HEK293 (cell line): ENCODE results near the gene PRKCA.

ENCODE experiments used
- CTCF ChIA-PET: fragments of 350-600 bp; formaldehyde crosslinking; extraction: SDS; loops from one replicate; lab custom pipeline; 2021; ENCODE audit warnings: antibody characterized with exemption; lab: Yijun Ruan, JAX
- POLR2A ChIA-PET: fragments of 300-600 bp; formaldehyde crosslinking; extraction: SDS; loops from one replicate; lab custom pipeline; 2020; ENCODE audit warnings: antibody characterized with exemption, inconsistent platforms; lab: Yijun Ruan, JAX
- H3K27ac ChIP-seq: fragments of 200-500 bp; sonication (Bioruptor generic); 2 replicates; pipeline ENCODE4 v1.5.1; 2014; ENCODE audit warnings: low read depth, low read length, control low read depth, inconsistent platforms; ENCODE audit errors: extremely low read depth
- H3K36me3 ChIP-seq, 2 experiments: fragments of 200-500 bp in 1 of 2; sonication (Bioruptor generic) in 1 of 2; 1 replicate in 1 of 2; 2 replicates in 1 of 2; pipeline ENCODE4 v1.5.1; 2014 to 2017; ENCODE audit warnings: inconsistent platforms in 2 of 2, low read length in 2 of 2; ENCODE audit not compliant: control insufficient read depth in 2 of 2, insufficient read depth in 1 of 2
- H3K4me1 ChIP-seq: fragments of 200-500 bp; sonication (Bioruptor generic); 2 replicates; pipeline ENCODE4 v1.5.1; 2014; ENCODE audit warnings: mild to moderate bottlenecking, low read length, inconsistent platforms; ENCODE audit not compliant: control insufficient read depth, insufficient read depth
- H3K4me3 ChIP-seq: 2 replicates; pipeline ENCODE4 v1.5.1; 2011; ENCODE audit warnings: low read depth, mild to moderate bottlenecking, control low read depth, low read length, moderate library complexity
- H3K9me3 ChIP-seq: fragments of 200-500 bp; sonication (Bioruptor generic); 2 replicates; pipeline ENCODE4 v1.5.1; 2014; ENCODE audit warnings: low read depth, low read length, inconsistent platforms; ENCODE audit not compliant: control insufficient read depth, insufficient read depth
- HOXA7 ChIP-seq: sonication (generic); formaldehyde crosslinking; IDR thresholded peaks from 2 replicates; pipeline ENCODE4 v1.8.1; 2022; ENCODE audit warnings: missing genetic modification reagents, borderline replicate concordance
- KLF1 ChIP-seq: fragments of 450-650 bp; formaldehyde crosslinking; IDR thresholded peaks from 2 replicates; pipeline ENCODE4 v1.5.1; 2016; ENCODE audit warnings: missing biosample characterization, missing genetic modification characterization
- KLF16 ChIP-seq: fragments of 450-650 bp; formaldehyde crosslinking; IDR thresholded peaks from 2 replicates; pipeline ENCODE4 v1.5.1; 2017; ENCODE audit warnings: missing biosample characterization, missing genetic modification characterization
- REPIN1 ChIP-seq: fragments of 450-650 bp; formaldehyde crosslinking; IDR thresholded peaks from 2 replicates; pipeline ENCODE4 v1.5.1; 2017; ENCODE audit warnings: missing biosample characterization, missing genetic modification characterization, low read depth
- ZBTB7A ChIP-seq: fragments of 450-650 bp; formaldehyde crosslinking; IDR thresholded peaks from 2 replicates; pipeline ENCODE4 v1.5.1; 2016; ENCODE audit warnings: low read depth, missing biosample characterization, missing genetic modification characterization
- ZNF138 ChIP-seq: fragments of 450-650 bp; formaldehyde crosslinking; IDR thresholded peaks from 2 replicates; pipeline ENCODE4 v1.5.1; 2016; ENCODE audit warnings: missing biosample characterization, missing genetic modification characterization, borderline replicate concordance
- ZNF146 ChIP-seq: fragments of 450-650 bp; formaldehyde crosslinking; IDR thresholded peaks from 2 replicates; pipeline ENCODE4 v1.5.1; 2016; ENCODE audit warnings: missing biosample characterization, missing genetic modification characterization
- ZNF155 ChIP-seq: fragments of 450-650 bp; formaldehyde crosslinking; IDR thresholded peaks from 2 replicates; pipeline ENCODE4 v1.5.1; 2016; ENCODE audit warnings: missing biosample characterization, missing genetic modification characterization
- ZNF239 ChIP-seq: fragments of 450-650 bp; formaldehyde crosslinking; IDR thresholded peaks from 2 replicates; pipeline ENCODE4 v1.5.1; 2016; ENCODE audit warnings: missing biosample characterization, missing genetic modification characterization
- ZNF335 ChIP-seq: fragments of 450-650 bp; formaldehyde crosslinking; conservative IDR thresholded peaks from 2 replicates; pipeline ENCODE4 v1.5.1; 2016; ENCODE audit warnings: missing biosample characterization, missing genetic modification characterization
- ZNF354C ChIP-seq: fragments of 450-650 bp; formaldehyde crosslinking; IDR thresholded peaks from 2 replicates; pipeline ENCODE4 v1.5.1; 2016; ENCODE audit warnings: missing biosample characterization, missing genetic modification characterization, low read depth, borderline replicate concordance
- ZNF473 ChIP-seq: fragments of 450-650 bp; formaldehyde crosslinking; IDR thresholded peaks from 2 replicates; pipeline ENCODE4 v1.5.1; 2017; ENCODE audit warnings: missing biosample characterization, missing genetic modification characterization
- ZNF510 ChIP-seq: fragments of 450-650 bp; formaldehyde crosslinking; IDR thresholded peaks from 2 replicates; pipeline ENCODE4 v1.5.1; 2018; ENCODE audit warnings: mild to moderate bottlenecking, missing genetic modification characterization, missing biosample characterization; ENCODE audit not compliant: insufficient replicate concordance
- ZNF548 ChIP-seq: fragments of 450-650 bp; formaldehyde crosslinking; IDR thresholded peaks from 2 replicates; pipeline ENCODE4 v1.5.1; 2016; ENCODE audit warnings: missing biosample characterization, missing genetic modification characterization
- ZNF555 ChIP-seq: fragments of 450-650 bp; formaldehyde crosslinking; conservative IDR thresholded peaks from 2 replicates; pipeline ENCODE4 v1.5.1; 2017; ENCODE audit warnings: missing biosample characterization, mild to moderate bottlenecking, missing genetic modification characterization, inconsistent platforms
- ZNF585B ChIP-seq: fragments of 450-650 bp; formaldehyde crosslinking; IDR thresholded peaks from 2 replicates; pipeline ENCODE4 v1.5.1; 2016; ENCODE audit warnings: missing biosample characterization, missing genetic modification characterization
- ZNF610 ChIP-seq: fragments of 450-650 bp; formaldehyde crosslinking; IDR thresholded peaks from 2 replicates; pipeline ENCODE4 v1.5.1; 2016; ENCODE audit warnings: missing biosample characterization, missing genetic modification characterization, borderline replicate concordance
- ZNF621 ChIP-seq: fragments of 450-650 bp; formaldehyde crosslinking; IDR thresholded peaks from 2 replicates; pipeline ENCODE4 v1.5.1; 2017; ENCODE audit warnings: missing biosample characterization, missing genetic modification characterization
- ZNF791 ChIP-seq: fragments of 450-650 bp; formaldehyde crosslinking; IDR thresholded peaks from 2 replicates; pipeline ENCODE4 v1.5.1; 2016; ENCODE audit warnings: missing biosample characterization, missing genetic modification characterization
- ZNF843 ChIP-seq: fragments of 450-650 bp; formaldehyde crosslinking; IDR thresholded peaks from 2 replicates; pipeline ENCODE4 v1.5.1; 2016; ENCODE audit warnings: missing biosample characterization, missing genetic modification characterization
- ZXDB ChIP-seq: fragments of 450-650 bp; formaldehyde crosslinking; IDR thresholded peaks from 2 replicates; pipeline ENCODE4 v1.5.1; 2016; ENCODE audit warnings: missing biosample characterization, missing genetic modification characterization
- TF ChIP-seq, protein P1 (sequence below): fragments of 450-650 bp; formaldehyde crosslinking; IDR thresholded peaks from 2 replicates; pipeline ENCODE4 v1.5.1; 2016; ENCODE audit warnings: missing biosample characterization, missing genetic modification characterization
- TF ChIP-seq, protein P2 (sequence below): fragments of 450-650 bp; formaldehyde crosslinking; IDR thresholded peaks from 2 replicates; pipeline ENCODE4 v1.5.1; 2016; ENCODE audit warnings: missing biosample characterization, missing genetic modification characterization
- TF ChIP-seq, protein P3 (sequence below): fragments of 450-650 bp; formaldehyde crosslinking; IDR thresholded peaks from 2 replicates; pipeline ENCODE4 v1.5.1; 2016; ENCODE audit warnings: missing biosample characterization, missing genetic modification characterization
- TF ChIP-seq, protein P4 (sequence below): fragments of 450-650 bp; formaldehyde crosslinking; IDR thresholded peaks from 2 replicates; pipeline ENCODE4; 2016; ENCODE audit warnings: missing biosample characterization, missing genetic modification characterization
- TF ChIP-seq, protein P5 (sequence below): fragments of 450-650 bp; formaldehyde crosslinking; IDR thresholded peaks from 2 replicates; pipeline ENCODE4 v1.5.1; 2016; ENCODE audit warnings: missing biosample characterization, missing genetic modification characterization

PRKCA gene

DNA sequence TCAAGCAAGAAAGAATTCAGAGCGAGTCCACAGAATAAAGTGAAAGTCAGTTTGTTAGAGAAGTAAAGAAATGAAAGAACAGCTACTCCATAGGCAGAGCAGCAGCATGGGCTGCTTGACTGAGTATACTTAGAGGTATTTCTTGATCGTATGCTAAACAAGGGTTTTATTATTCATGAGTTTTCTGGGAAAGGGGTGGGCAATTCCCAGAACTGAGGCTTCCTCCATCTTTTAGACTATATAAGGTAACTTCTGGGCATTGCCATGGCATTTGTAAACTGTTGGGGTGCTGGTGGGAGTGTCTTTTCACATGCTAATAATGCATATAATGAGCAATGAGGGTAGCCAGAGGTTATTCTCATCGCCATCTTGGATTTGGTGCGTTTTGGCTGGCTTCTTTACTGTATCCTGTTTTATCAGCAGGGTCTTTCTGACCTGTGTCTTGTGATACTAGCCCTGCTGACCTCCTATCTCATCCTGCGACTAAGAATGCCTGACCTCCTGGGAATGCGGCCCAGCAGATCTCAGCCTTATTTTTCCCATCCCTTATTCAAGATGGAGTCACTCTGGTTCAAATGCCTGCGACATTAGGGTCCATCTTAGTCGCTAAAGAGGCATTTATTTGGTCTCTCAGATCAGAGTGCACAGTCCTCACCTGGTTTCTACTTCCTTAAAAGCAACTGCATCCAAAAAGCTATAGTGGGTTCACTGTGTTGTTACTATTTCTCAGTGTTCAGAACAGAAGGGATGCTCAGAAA lies 432.0 kb downstream of the PRKCA start:
- Histone ChIP-seq H3K9me3 (no peaks in the 10 kb centered on the region), H3K27ac (no peak overlapping the region), H3K4me1 (no peaks in the 10 kb centered on the region), H3K4me3 (no peak overlapping the region), H3K36me3 (peaks cover 0 to 10% of the 10 kb centered on the region in 2 experiments; a peak in 2 of 3 replicates)
- no peak for TF ChIP-seq ZXDB (tag by site-specific recombination)
- no peak for TF ChIP-seq ZNF585B
- no peak for TF ChIP-seq ZNF155 (tag by site-specific recombination)
- no peak for TF ChIP-seq ZNF843
- TF ChIP-seq ZNF239: no peak
- no peak for TF ChIP-seq ZNF146 (tag by site-specific recombination)
- no peak for TF ChIP-seq KLF16 (tag by site-specific recombination)
- no peak for TF ChIP-seq KLF1 (tag by site-specific recombination)
- CTCF ChIA-PET: interaction anchor here (0.7 kb wide), 1 partner anchor 231 kb away, joined by 3 read pairs; no protein-coding TSS in a partner anchor
- POLR2A ChIA-PET: no interaction called here

DNA sequence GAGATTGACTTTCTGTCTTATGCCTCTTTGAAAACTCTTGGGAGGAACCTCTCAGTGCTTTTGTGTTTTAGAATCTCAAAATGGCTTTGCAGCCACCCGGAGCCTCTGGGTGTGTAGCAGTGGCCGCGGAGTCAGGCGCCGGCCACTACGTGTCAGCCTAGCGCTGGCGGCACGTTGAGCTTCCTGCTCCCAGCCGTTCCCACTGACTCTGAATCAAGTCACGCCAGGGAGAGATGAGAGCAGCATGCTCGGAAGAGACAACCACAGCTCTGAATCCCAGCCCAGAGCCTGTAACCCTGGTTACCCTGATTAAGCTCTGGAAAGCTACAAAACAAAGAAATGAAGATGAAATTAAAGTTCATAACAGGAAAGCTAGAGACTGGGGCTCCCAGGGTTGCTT lies 435.1 kb downstream of the PRKCA start:
- POLR2A ChIA-PET: no interaction called here
- peaks cover 0 to 19% of the 10 kb centered on the region in 2 experiments for H3K36me3 ChIP-seq
- CTCF ChIA-PET: interaction anchor here (1.2 to 1.6 kb wide), 2 partner anchors 10 to 22 kb away, joined by 3 to 9 read pairs; no protein-coding TSS in a partner anchor

GRCh38 chr17:66738301-66738700 lies 435.9 kb downstream of the PRKCA start:
- Histone ChIP-seq H3K9me3 (no peaks in the 10 kb centered on the region), H3K27ac (no peak overlapping the region), H3K36me3 (peaks cover 0 to 24% of the 10 kb centered on the region in 2 experiments), H3K4me1 (no peaks in the 10 kb centered on the region), H3K4me3 (no peak overlapping the region)
- POLR2A ChIA-PET: no interaction called here
- CTCF ChIA-PET: no interaction called here
- TF ChIP-seq, protein P1, sequence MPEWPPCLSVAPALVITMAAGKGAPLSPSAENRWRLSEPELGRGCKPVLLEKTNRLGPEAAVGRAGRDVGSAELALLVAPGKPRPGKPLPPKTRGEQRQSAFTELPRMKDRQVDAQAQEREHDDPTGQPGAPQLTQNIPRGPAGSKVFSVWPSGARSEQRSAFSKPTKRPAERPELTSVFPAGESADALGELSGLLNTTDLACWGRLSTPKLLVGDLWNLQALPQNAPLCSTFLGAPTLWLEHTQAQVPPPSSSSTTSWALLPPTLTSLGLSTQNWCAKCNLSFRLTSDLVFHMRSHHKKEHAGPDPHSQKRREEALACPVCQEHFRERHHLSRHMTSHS (tag by site-specific recombination): no peak
- no peak for TF ChIP-seq ZNF610
- no peak for TF ChIP-seq ZNF791 (tag by site-specific recombination)
- no peak for TF ChIP-seq ZBTB7A (tag by site-specific recombination)
- TF ChIP-seq ZNF335 (tag by site-specific recombination): no peak
- TF ChIP-seq ZNF548: no peak
- TF ChIP-seq, protein P2, sequence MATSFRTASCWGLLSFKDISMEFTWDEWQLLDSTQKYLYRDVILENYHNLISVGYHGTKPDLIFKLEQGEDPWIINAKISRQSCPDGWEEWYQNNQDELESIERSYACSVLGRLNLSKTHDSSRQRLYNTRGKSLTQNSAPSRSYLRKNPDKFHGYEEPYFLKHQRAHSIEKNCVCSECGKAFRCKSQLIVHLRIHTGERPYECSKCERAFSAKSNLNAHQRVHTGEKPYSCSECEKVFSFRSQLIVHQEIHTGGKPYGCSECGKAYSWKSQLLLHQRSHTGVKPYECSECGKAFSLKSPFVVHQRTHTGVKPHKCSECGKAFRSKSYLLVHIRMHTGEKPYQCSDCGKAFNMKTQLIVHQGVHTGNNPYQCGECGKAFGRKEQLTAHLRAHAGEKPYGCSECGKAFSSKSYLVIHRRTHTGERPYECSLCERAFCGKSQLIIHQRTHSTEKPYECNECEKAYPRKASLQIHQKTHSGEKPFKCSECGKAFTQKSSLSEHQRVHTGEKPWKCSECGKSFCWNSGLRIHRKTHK: no peak
- no peak for TF ChIP-seq REPIN1

More for the DNA sequence above, 435.1 kb downstream of the PRKCA start:
- TF ChIP-seq ZNF548 (no peak), ZNF138 (no peak), ZNF354C (tag by site-specific recombination) (no peak), ZNF510 (tag by site-specific recombination) (no peak), ZNF555 (no peak), ZNF473 (tag by site-specific recombination) (no peak), HOXA7 (CRISPR knock-in tag) (no peak), ZNF621 (no peak)
- TF ChIP-seq, protein P3, sequence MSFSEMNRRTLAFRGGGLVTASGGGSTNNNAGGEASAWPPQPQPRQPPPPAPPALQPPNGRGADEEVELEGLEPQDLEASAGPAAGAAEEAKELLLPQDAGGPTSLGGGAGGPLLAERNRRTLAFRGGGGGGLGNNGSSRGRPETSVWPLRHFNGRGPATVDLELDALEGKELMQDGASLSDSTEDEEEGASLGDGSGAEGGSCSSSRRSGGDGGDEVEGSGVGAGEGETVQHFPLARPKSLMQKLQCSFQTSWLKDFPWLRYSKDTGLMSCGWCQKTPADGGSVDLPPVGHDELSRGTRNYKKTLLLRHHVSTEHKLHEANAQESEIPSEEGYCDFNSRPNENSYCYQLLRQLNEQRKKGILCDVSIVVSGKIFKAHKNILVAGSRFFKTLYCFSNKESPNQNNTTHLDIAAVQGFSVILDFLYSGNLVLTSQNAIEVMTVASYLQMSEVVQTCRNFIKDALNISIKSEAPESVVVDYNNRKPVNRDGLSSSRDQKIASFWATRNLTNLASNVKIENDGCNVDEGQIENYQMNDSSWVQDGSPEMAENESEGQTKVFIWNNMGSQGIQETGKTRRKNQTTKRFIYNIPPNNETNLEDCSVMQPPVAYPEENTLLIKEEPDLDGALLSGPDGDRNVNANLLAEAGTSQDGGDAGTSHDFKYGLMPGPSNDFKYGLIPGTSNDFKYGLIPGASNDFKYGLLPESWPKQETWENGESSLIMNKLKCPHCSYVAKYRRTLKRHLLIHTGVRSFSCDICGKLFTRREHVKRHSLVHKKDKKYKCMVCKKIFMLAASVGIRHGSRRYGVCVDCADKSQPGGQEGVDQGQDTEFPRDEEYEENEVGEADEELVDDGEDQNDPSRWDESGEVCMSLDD (tag by site-specific recombination): no peak
- TF ChIP-seq, protein P4, sequence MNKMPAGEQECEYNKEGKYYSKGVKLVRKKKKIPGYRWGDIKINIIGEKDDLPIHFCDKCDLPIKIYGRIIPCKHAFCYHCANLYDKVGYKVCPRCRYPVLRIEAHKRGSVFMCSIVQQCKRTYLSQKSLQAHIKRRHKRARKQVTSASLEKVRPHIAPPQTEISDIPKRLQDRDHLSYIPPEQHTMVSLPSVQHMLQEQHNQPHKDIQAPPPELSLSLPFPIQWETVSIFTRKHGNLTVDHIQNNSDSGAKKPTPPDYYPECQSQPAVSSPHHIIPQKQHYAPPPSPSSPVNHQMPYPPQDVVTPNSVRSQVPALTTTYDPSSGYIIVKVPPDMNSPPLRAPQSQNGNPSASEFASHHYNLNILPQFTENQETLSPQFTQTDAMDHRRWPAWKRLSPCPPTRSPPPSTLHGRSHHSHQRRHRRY (tag by site-specific recombination): no peak
- TF ChIP-seq, protein P5, sequence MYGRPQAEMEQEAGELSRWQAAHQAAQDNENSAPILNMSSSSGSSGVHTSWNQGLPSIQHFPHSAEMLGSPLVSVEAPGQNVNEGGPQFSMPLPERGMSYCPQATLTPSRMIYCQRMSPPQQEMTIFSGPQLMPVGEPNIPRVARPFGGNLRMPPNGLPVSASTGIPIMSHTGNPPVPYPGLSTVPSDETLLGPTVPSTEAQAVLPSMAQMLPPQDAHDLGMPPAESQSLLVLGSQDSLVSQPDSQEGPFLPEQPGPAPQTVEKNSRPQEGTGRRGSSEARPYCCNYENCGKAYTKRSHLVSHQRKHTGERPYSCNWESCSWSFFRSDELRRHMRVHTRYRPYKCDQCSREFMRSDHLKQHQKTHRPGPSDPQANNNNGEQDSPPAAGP (tag by site-specific recombination): no peak
- Histone ChIP-seq H3K4me3 (no peak overlapping the region), H3K27ac (no peak overlapping the region), H3K9me3 (no peaks in the 10 kb centered on the region), H3K4me1 (no peaks in the 10 kb centered on the region)
